GM20431 (cell line): ENCODE results near the gene COL16A1.

Experiments
- in situ Hi-C: fragments of 300-500 bp; cut with MseI, MboI; formaldehyde crosslinking; loops from one replicate; pipeline ENCODE4 v1.15.0; 2020; ENCODE audit warnings: low sequenced_read_pairs; ENCODE audit not compliant: unreplicated experiment

The COL16A1 gene

GRCh38 chr1:31689854-31690253, 14.0 kb downstream of the COL16A1 start:
- in situ Hi-C loops, result no loop called here

DNA sequence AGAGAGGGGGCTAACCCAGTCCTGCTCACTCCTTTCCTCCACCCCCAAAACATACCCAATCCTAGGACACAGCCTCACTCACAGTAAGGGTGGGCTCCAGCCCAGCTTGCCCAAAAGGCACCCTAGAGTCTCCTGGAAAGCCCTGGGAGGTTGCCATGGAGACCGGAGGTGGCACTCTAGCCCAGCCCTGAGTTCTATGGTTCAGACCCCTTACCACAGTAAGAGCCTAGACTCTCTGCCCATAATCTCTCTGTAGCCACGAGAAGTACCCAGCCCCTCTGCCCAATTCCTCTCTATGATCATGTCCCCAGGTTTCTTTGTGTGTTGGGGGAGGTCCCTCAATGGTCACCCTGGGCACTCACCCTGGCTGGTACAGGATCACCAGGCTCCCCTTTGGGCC, 14.4 kb downstream of the COL16A1 start:
- in situ Hi-C loops, result no loop called here

DNA sequence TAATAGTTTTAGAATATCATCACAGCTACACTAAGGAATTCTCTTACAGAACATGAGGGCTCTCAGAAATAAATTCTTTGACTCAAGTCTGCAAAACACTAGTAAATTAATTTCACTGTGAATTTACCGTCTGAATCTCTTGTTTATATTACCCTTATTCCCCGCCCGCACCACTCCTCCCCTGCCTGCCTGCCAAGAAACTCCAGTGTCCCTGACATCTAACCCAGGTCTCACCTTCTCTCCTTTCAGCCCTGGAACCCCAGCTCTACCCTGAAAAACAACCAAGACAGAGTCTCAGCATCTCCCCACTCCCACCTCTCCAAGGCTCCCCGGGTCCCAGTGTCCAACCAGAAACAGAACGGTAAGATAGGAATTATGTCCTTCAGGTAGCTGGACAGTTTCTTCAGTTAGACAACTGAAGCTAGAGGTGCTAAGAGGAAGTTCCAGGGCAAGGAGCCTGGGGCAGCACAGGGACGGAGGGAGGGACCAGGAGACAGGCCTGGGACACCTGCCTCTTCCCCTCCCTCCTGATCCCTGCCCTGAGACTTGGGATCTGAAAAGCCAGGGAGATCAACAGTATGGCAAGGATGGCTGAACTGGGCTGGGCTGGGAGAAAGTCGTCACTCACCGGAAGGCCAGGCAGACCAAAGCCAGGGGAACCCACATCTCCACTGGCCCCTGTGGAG, 15.4 kb downstream of the COL16A1 start:
- in situ Hi-C loops, result no loop called here

GRCh38 chr1:31687601-31688000, 16.2 kb downstream of the COL16A1 start:
- in situ Hi-C loops, result no loop called here

GRCh38 chr1:31685795-31686194, 18.0 kb downstream of the COL16A1 start:
- in situ Hi-C loops, result no loop called here

DNA sequence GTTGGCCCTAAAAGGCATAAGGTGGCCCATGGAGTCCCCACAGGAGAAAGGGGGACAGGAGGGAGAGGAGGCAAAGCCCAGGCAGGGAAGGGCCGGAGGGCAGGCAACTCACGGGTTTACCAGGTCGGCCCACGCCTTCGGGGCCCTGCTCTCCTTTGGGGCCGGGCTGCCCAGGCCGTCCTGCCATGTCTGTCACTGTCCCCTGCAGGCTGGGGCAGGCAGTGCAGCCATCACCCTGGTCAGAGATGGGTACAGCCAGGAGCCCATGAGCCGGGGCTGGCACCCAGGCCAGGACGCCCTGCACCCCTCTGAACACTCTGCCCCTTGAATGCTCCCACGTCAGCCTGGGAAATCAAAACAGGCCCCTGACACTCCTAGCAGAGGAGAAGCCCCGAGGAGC, 19.8 kb downstream of the COL16A1 start:
- in situ Hi-C loops, result no loop called here

DNA sequence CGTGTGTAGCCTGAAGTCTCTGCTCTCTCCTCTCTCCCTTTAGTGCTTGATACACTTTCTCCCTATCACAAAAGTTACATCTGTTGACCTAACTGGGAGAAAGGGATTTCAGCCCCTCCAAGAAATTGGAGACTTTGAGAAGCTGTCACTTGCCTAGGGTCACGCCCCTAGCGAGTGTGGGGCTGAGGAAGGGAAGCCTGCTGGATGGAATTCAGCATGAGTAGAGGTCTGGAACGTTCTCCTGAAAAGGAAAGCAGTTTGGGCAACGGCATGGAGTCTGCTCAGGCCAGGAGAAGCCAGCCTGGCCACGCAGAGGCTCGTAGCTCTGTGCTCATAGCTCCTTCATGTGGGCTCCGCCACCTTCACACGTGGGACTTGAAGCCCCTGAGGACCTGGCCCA, 22.4 kb downstream of the COL16A1 start:
- in situ Hi-C loops, result no loop called here

DNA sequence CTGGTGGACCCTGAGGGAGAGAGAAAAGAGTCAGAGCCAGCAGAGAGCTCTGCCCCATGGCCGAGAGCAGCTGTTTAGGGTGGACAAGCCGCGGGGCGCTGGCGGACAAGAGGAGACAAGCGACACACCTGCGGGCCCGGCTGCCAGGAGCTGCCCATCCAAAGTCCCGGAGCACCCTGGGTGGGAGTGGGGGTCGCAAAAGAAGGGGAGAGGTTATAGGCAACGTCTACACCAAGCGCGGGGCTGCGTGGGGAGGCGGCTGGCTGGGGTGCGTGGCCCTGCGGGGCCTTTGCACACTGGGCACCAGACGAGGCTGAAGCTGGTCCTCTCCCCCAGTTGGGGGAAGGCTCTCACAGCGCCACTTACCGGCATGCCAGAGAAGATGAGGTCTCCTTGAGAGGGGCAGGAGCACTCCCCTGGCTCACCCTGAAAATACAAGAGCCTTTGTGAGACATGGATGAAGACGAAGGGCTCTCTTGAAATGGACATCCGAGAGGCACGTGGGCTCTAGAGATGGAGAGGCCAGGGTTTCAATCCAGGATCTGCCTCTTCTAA, 24.1 kb downstream of the COL16A1 start:
- in situ Hi-C loops, result no loop called here

- in situ Hi-C loops, result no loop called here
Observed at GRCh38 chr1:31679091-31679490, 24.7 kb downstream of the COL16A1 start.

- in situ Hi-C loops, result no loop called here
Observed at GRCh38 chr1:31678681-31679080, 25.1 kb downstream of the COL16A1 start.

DNA sequence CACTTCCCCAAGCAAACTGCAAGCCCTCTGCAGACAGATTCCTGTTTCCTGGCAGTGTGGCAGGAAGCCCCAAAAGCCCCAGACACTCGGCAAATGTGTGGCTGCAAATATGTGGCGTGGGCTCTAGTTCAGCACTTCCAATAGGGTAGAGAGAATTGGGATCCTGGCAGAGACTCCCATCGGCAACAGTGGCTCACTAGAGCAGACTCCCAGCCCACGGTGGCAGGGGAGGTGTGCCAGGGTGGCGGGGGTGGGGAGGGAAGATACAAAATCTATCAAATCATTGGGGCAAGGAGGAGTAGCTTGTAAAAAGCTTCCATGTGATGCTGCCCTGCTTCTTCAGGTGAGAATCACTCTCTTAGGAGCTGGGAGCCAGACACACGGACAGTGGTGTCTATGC, 25.9 kb downstream of the COL16A1 start:
- in situ Hi-C loops, result no loop called here

GRCh38 chr1:31677401-31677800, 26.4 kb downstream of the COL16A1 start:
- in situ Hi-C loops, result no loop called here

- in situ Hi-C loops, result no loop called here
Observed at GRCh38 chr1:31675756-31676155, 28.1 kb downstream of the COL16A1 start.

DNA sequence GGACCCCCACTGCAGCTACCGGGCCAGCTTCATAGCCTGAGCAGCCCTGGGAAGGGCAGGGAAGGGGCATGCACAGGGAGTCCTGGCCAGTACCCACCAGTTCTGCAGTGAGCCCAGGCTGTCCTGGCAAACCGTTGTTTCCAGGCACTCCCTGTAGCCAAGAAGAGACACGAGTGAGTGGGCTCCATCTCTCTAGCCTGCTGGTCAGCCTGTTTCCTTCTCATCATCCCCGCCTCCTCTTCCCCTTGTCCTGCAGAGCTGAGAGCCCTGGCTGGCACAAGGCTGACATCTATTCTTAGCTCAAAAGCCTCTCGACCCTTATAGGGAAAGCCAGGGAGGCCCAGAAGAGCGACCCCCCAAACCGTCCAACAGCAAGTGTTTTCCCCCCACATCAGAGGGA, 28.7 kb downstream of the COL16A1 start:
- in situ Hi-C loops, result no loop called here

GRCh38 chr1:31674626-31675025, 29.2 kb downstream of the COL16A1 start:
- in situ Hi-C loops, result loop anchor here (25.0 kb wide), 1 partner anchor 288 kb away; no protein-coding TSS in a partner anchor

DNA sequence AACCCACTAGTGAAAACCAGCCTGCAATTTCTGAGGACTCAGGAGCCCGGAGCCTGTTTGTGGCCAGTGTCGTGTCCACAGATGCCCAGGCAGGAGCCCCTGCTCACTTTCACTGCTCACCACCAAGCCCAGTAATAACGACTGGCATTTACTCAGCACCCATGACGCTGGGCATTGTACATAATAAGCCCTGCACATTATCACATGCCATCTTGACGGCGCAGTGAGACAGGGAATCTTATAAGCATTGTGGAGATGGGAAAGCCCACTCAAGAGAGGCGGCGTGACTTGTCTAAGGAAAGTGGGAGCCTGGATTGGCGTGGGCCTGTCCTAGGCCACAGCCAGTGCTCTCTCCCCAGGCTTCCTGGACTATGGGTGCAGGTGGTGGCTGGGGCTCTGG, 30.4 kb downstream of the COL16A1 start:
- in situ Hi-C loops, result loop anchor here (25.0 kb wide), 1 partner anchor 289 kb away; no protein-coding TSS in a partner anchor

- in situ Hi-C loops, result loop anchor here (25.0 kb wide), 1 partner anchor 289 kb away; no protein-coding TSS in a partner anchor
Observed at GRCh38 chr1:31672986-31673385, 30.8 kb downstream of the COL16A1 start.

DNA sequence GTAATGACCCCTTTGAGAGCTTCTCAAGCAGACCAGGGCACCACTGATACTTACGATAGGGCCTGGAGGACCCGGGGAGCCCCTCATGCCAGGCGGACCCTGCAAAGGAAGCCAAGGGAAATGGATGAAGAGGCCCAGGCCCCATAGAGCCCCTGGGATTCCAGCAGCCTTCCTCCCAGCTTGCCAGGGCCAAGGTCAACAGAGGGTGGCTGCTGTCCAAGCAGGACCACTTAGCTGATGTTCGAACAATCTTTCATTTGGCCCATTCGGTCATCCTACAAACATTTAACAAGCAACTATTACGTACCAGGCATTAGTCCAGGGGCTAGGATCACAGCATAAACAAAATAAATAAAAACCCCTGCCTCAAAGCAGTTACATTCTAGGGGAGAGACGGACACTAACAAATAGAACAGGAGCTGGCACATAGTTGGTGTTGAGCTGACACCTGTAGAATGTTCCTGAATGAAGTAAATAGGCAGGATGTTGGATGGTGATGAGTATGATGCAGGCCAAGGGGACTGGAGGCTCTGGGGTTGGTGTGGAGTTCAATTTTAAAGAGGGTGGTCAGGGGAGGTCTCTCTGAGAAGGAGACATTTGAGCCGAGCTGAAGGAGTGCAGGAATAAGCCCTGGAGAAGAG, 32.1 kb downstream of the COL16A1 start:
- in situ Hi-C loops, result loop anchor here (25.0 kb wide), 1 partner anchor 291 kb away; no protein-coding TSS in a partner anchor

DNA sequence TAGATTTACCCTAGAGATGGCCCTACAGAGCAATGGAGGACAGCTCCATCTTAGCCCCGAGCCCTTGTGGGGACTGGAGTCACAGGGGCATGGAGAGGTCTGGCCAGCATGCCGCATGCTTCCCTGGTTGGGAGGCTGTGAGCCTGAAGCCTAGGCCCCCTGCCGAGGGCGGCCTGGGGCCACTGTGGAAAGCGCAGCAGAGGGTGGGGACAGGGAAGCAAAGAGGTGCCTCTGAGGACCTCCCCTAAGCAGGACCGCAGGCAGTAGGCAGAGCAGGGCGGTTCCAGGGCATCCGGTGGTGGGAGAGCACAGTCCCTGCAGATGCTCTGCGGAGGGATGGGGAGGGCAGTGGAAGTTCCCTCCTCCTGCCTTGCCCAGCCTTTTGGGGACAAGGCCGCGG, 32.7 kb downstream of the COL16A1 start:
- in situ Hi-C loops, result loop anchor here (25.0 kb wide), 1 partner anchor 291 kb away; no protein-coding TSS in a partner anchor

DNA sequence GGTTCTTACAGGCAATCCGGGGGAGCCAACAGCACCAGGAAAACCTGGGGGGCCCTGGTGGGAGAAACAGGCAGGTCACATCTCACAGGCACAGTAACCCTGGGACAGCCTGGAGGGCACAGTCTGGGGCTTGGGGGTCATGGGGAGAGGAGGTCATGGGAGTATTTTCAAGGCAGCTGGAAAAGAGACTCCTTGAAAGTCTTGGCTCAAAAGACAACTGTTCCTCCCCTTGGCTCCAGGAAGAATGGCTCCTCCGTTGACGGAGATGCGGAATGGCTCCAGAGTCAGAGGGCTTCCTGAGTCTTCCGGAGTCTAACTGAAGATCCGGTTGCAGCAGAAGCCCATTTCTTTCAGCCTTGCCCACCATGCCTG, 33.2 kb downstream of the COL16A1 start:
- in situ Hi-C loops, result loop anchor here (25.0 kb wide), 1 partner anchor 292 kb away; no protein-coding TSS in a partner anchor
